ENCODE measurements around the gene TNFRSF25. TPM values are rescaled to one million over a fixed set of nuclear protein-coding genes. Genes with fewer than 3 reads are reported as not detected.

TNFRSF25 gene
- total and polyA plus RNA-seq, 9 of the 15 experiments (the other 6 are each of a cell fraction or from before 2014, with no cell fraction given): 0.24 to 0.49 TPM; not detected in 7

GRCh38 chr1:6515771-6516170 is 49.8 kb upstream of the TNFRSF25 start:
- no peak overlapping the region for H3K9ac ChIP-seq (ENCODE audit: insufficient read depth in 1 of 2, low read depth in 2 of 2, low read length in 2 of 2)
- H3K9me3 ChIP-seq (replicated peaks; ENCODE audit: control insufficient read depth, insufficient read depth, low read depth, low read length): no peaks in the 10 kb centered on the region
- CTCF ChIA-PET (ENCODE audit: low intra/inter-chr PET ratio): no interaction called here
- H3K4me1 ChIP-seq (replicated peaks in 1 of 2; ENCODE audit: control insufficient read depth in 2 of 2, insufficient read depth in 2 of 2, low read length in 2 of 2): peaks cover 3 to 29% of the 10 kb centered on the region in 2 experiments; a peak in 3 of 5 replicates
- DNase-seq (ENCODE audit: extremely low read depth in 1 of 4, low spot score in 3 of 4) (no peak), ATAC-seq (no peak), FAIRE-seq (no peak)
- H2AFZ ChIP-seq (ENCODE audit: low read depth, low read length): no peak overlapping the region
- intact Hi-C loops (cut with micrococcal nuclease) (no loop called here), in situ Hi-C loops (cut with MboI) (no loop called here)
- no peaks in the 10 kb centered on the region for H3K9me1 ChIP-seq (ENCODE audit: control insufficient read depth, insufficient read depth, low read length)
- H3K4me3 ChIP-seq: no peak overlapping the region
- no peak overlapping the region for H3K4me2 ChIP-seq (ENCODE audit: insufficient read depth, low read length)
- no peak overlapping the region for H3K27ac ChIP-seq (ENCODE audit: extremely low read depth, low read depth, low read length)
- no peaks in the 10 kb centered on the region for H3K79me2 ChIP-seq (ENCODE audit: control insufficient read depth, insufficient read depth, low read length)
- H3K27me3 ChIP-seq (ENCODE audit: control insufficient read depth in 2 of 2, insufficient read depth in 2 of 2, low read length in 2 of 2): peaks cover 4 to 31% of the 10 kb centered on the region in 2 experiments; a peak in 3 of 5 replicates
- WGBS (ENCODE audit: insufficient coverage, low coverage, missing lambda C conversion rate): 5% methylated on average over 4 of the region's 4 CpGs
- H3K36me3 ChIP-seq (ENCODE audit: control insufficient read depth, insufficient read depth, low read length): no peaks in the 10 kb centered on the region; the same call in 2 of the 3 replicates
- BruUV-seq (replicated peaks): no TSS peak
- POLR2A ChIA-PET: interaction anchor here (0.7 kb wide), 1 partner anchor 392 kb away, joined by 3 read pairs; no protein-coding TSS in a partner anchor
- peaks cover 7% of the 10 kb centered on the region; the same call in 1 of the 2 replicates for H4K20me1 ChIP-seq (replicated peaks; ENCODE audit: control insufficient read depth, insufficient read depth, low read length)
- TF ChIP-seq MCM5 (IDR thresholded peaks at IDR 0.05; ENCODE audit: low read depth) (no peak), TRIM24 (IDR thresholded peaks at IDR 0.05) (no peak), ZNF408 (CRISPR knock-in tag; IDR thresholded peaks at IDR 0.05; ENCODE audit: low read depth) (no peak), ZNF407 (IDR thresholded peaks at IDR 0.05; ENCODE audit: low read depth) (no peak), PHTF2 (CRISPR knock-in tag; IDR thresholded peaks at IDR 0.05) (no peak), PRMT5 (CRISPR knock-in tag; IDR thresholded peaks at IDR 0.05) (no peak), E2F4 (CRISPR knock-in tag; IDR thresholded peaks at IDR 0.05; ENCODE audit: low read depth) (no peak), ATF3 (IDR thresholded peaks at IDR 0.05) (no peak), ATF3 (CRISPR knock-in tag; conservative IDR thresholded peaks at IDR 0.05) (no peak)
